Measurements from ENCODE around the gene MYO16. TPM values are rescaled to one million over a fixed set of nuclear protein-coding genes. Genes with fewer than 3 reads are reported as not detected.

MYO16 gene
- polyA plus RNA-seq, 2 of the 4 experiments (the other 2 are of a cell fraction): 0.03 to 0.06 TPM

DNA sequence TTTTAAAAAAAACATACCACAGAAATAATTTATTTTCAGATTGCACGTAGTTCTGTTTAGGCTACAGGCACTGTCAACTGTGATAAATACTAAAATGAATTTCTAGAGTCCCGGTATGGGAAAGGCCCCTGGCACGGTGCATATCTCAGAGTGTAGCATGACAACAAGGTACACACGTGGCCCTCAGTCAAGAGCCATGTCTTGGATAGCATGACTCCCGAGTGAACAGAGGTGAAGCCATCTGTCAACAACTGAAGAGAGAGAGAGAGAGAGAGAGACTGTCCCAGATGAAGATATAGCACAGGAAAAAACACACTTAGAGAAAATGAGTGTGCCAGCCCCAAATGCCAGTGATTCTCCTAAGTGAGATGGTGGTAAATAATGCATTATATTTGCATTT lies 297.5 kb downstream of the MYO16 start:
- Histone ChIP-seq H3K4me1 (no peaks in the 10 kb centered on the region), H3K27ac (no peak overlapping the region), H3K4me3 (no peak overlapping the region), H3K4me2 (no peak overlapping the region), H3K9me3 (no peaks in the 10 kb centered on the region)
- DNase-seq (ENCODE audit: low read depth in 1 of 2, low spot score in 1 of 2) (no peak), FAIRE-seq (no peak), ATAC-seq (no peak)
- CTCF ChIA-PET: no interaction called here
- WGBS (ENCODE audit: missing lambda C conversion rate): 73% methylated on average over 5 of the region's 5 CpGs
- TF ChIP-seq FOSB (CRISPR knock-in tag; IDR thresholded peaks at IDR 0.05) (no peak), NPAS2 (CRISPR knock-in tag; IDR thresholded peaks at IDR 0.05; ENCODE audit: borderline replicate concordance) (no peak), HEYL (CRISPR knock-in tag; IDR thresholded peaks at IDR 0.05) (no peak), ZC3H11A (IDR thresholded peaks at IDR 0.05) (no peak), EP300 (IDR thresholded peaks at IDR 0.05) (no peak), TFCP2L1 (CRISPR knock-in tag; IDR thresholded peaks at IDR 0.05) (no peak), HOXB5 (CRISPR knock-in tag; IDR thresholded peaks at IDR 0.05) (no peak), TP53 (CRISPR knock-in tag; IDR thresholded peaks at IDR 0.05) (no peak), POLR2A (IDR thresholded peaks at IDR 0.05; ENCODE audit: low read length) (no peak)
- TF ChIP-seq, protein P1, sequence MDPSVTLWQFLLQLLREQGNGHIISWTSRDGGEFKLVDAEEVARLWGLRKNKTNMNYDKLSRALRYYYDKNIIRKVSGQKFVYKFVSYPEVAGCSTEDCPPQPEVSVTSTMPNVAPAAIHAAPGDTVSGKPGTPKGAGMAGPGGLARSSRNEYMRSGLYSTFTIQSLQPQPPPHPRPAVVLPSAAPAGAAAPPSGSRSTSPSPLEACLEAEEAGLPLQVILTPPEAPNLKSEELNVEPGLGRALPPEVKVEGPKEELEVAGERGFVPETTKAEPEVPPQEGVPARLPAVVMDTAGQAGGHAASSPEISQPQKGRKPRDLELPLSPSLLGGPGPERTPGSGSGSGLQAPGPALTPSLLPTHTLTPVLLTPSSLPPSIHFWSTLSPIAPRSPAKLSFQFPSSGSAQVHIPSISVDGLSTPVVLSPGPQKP (IDR thresholded peaks at IDR 0.05; ENCODE audit: low read depth, low read length): no peak
- TF ChIP-seq, protein P2, sequence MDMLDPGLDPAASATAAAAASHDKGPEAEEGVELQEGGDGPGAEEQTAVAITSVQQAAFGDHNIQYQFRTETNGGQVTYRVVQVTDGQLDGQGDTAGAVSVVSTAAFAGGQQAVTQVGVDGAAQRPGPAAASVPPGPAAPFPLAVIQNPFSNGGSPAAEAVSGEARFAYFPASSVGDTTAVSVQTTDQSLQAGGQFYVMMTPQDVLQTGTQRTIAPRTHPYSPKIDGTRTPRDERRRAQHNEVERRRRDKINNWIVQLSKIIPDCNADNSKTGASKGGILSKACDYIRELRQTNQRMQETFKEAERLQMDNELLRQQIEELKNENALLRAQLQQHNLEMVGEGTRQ (IDR thresholded peaks at IDR 0.05): no peak
- TF ChIP-seq, protein P3, sequence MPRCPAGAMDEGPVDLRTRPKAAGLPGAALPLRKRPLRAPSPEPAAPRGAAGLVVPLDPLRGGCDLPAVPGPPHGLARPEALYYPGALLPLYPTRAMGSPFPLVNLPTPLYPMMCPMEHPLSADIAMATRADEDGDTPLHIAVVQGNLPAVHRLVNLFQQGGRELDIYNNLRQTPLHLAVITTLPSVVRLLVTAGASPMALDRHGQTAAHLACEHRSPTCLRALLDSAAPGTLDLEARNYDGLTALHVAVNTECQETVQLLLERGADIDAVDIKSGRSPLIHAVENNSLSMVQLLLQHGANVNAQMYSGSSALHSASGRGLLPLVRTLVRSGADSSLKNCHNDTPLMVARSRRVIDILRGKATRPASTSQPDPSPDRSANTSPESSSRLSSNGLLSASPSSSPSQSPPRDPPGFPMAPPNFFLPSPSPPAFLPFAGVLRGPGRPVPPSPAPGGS (IDR thresholded peaks at IDR 0.05): no peak
- POLR2A ChIA-PET: no interaction called here

DNA sequence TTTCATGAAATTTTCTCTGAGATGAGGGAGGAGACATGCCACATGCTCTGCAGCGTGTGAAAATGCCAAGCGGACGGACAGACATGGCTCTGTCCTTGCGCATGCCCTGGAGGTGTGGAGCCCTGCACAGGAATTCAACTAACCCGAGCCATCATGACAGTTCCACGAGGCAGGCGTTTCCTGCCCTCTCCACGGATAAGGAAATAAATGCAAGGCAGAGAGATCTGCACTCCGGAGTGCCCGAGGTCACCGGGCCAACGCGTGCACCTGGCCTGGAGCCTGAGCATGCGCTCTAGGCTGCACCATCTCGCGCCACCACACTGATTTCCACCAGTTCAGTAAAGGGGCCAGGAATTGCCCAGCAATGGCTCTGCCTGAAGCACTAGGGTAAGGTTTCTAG lies 298.2 kb downstream of the MYO16 start:
- Histone ChIP-seq H3K4me2 (no peak overlapping the region), H3K9me3 (no peaks in the 10 kb centered on the region), H3K4me3 (no peak overlapping the region), H3K27ac (no peak overlapping the region), H3K4me1 (no peaks in the 10 kb centered on the region)
- no peak for TF ChIP-seq POLR2A (IDR thresholded peaks at IDR 0.05; ENCODE audit: low read length)
- TF ChIP-seq ZSCAN20 (CRISPR knock-in tag; IDR thresholded peaks at IDR 0.05): no peak
- no peak for TF ChIP-seq MAZ (IDR thresholded peaks at IDR 0.05; ENCODE audit: borderline replicate concordance, low read depth, low read length)
- CTCF ChIA-PET: no interaction called here
- DNase-seq (ENCODE audit: low read depth in 1 of 2, low spot score in 1 of 2) (no peak), ATAC-seq (no peak), FAIRE-seq (no peak)
- POLR2A ChIA-PET: no interaction called here
- WGBS (ENCODE audit: missing lambda C conversion rate): 83% methylated on average over 13 of the region's 16 CpGs

DNA sequence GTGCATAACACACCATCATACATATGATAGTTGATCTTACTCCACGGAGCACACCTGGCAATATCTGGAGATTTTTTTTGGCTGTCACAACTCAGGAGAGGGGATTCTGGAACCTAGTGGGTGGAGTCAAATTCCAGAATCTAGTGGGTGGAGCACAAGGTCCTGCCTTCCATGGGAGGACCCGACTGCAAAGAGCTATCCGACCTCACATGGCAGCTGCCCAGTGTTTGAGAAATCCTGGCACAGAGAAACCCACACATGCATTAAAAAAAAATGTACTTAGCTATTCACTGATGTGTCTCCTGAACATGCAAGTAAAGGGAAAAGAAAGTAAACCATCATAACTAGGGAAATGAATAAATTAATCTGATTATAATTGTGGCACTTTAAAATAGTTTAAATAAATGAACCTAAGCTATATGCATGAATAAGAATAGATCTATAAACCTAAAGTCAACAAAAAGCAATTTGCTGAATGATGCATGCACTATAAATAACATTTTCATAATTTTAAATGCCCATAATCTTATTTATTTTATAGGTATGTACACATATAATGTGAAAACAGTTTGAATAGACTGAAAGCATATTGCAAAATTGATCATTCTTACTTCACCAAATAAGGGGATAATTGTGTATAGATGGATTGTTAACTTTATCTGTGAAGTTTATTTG lies 300.3 kb downstream of the MYO16 start:
- ATAC-seq: no peak
- H3K4me2 ChIP-seq: no peak overlapping the region
- WGBS (ENCODE audit: missing lambda C conversion rate): 31% methylated on average over 3 of the region's 3 CpGs
- H3K9me3 ChIP-seq: no peaks in the 10 kb centered on the region
- POLR2A ChIA-PET: no interaction called here
- CTCF ChIA-PET: interaction anchor here (1.1 kb wide), 1 partner anchor 14 kb away, joined by 4 read pairs; no protein-coding TSS in a partner anchor
- DNase-seq (ENCODE audit: low read depth in 1 of 2, low spot score in 1 of 2): no peak
- H3K27ac ChIP-seq: no peak overlapping the region
- TF ChIP-seq RARB (CRISPR knock-in tag; IDR thresholded peaks at IDR 0.05) (no peak), EP300 (IDR thresholded peaks at IDR 0.05) (no peak), TFCP2L1 (CRISPR knock-in tag; IDR thresholded peaks at IDR 0.05) (no peak), POLR2AphosphoS2 (conservative IDR thresholded peaks at IDR 0.05; ENCODE audit: low read length) (no peak), POLR2A (IDR thresholded peaks at IDR 0.05; ENCODE audit: low read length) (no peak), JUNB (IDR thresholded peaks at IDR 0.05) (no peak), SREBF2 (IDR thresholded peaks at IDR 0.05) (no peak), CHD2 (IDR thresholded peaks at IDR 0.05; ENCODE audit: low read length, partially characterized antibody) (no peak), HOXA7 (CRISPR knock-in tag; IDR thresholded peaks at IDR 0.05) (no peak), ESRRA (IDR thresholded peaks at IDR 0.05; ENCODE audit: borderline replicate concordance, low read length) (no peak), HOXB5 (CRISPR knock-in tag; IDR thresholded peaks at IDR 0.05) (no peak), GATA3 (IDR thresholded peaks at IDR 0.05; ENCODE audit: borderline replicate concordance) (no peak)
- TF ChIP-seq, protein P4, sequence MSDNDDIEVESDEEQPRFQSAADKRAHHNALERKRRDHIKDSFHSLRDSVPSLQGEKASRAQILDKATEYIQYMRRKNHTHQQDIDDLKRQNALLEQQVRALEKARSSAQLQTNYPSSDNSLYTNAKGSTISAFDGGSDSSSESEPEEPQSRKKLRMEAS (IDR thresholded peaks at IDR 0.05): no peak
- TF ChIP-seq, protein P2 (IDR thresholded peaks at IDR 0.05): no peak
- TF ChIP-seq, protein P5, sequence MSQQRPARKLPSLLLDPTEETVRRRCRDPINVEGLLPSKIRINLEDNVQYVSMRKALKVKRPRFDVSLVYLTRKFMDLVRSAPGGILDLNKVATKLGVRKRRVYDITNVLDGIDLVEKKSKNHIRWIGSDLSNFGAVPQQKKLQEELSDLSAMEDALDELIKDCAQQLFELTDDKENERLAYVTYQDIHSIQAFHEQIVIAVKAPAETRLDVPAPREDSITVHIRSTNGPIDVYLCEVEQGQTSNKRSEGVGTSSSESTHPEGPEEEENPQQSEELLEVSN (IDR thresholded peaks at IDR 0.05; ENCODE audit: borderline replicate concordance, low read depth): no peak
- no peak for FAIRE-seq
- H3K4me1 ChIP-seq: no peaks in the 10 kb centered on the region
- no peak overlapping the region for H3K4me3 ChIP-seq
